OCI-LY1 (cell line): Measurements from ENCODE around the gene RGS10.

Experiments
- H2AFZ ChIP-seq: fragments of 200-600 bp; sonication (generic), shearing (Covaris generic); 2 replicates; pipeline ENCODE4 v1.6.0; 2014; ENCODE audit warnings: antibody characterized with exemption, mild to moderate bottlenecking, low read length
- H3F3A ChIP-seq: fragments of 200-600 bp; sonication (generic), shearing (Covaris generic); 2 replicates; pipeline ENCODE4 v1.6.0; 2014; ENCODE audit warnings: mild to moderate bottlenecking, antibody characterized with exemption, low read length, moderate library complexity; ENCODE audit not compliant: insufficient read depth
- H3K27ac ChIP-seq: fragments of 200-600 bp; sonication (generic); 2 replicates; pipeline ENCODE4 v1.5.1; 2014; ENCODE audit warnings: low read length, mixed run types, mild to moderate bottlenecking, low read depth; ENCODE audit not compliant: poor library complexity, severe bottlenecking
- H3K27me3 ChIP-seq: fragments of 200-600 bp; sonication (generic); 2 replicates; pipeline ENCODE4 v1.6.0; 2014; ENCODE audit warnings: antibody characterized with exemption, mild to moderate bottlenecking, low read length, moderate library complexity; ENCODE audit not compliant: insufficient read depth
- H3K36me3 ChIP-seq: fragments of 200-600 bp; sonication (generic); 2 replicates; pipeline ENCODE4 v1.6.1; 2014; ENCODE audit warnings: mild to moderate bottlenecking, antibody characterized with exemption, low read length, moderate library complexity, mixed read lengths; ENCODE audit not compliant: insufficient read depth
- H3K4me1 ChIP-seq: fragments of 200-600 bp; sonication (generic); 2 replicates; pipeline ENCODE4 v1.5.1; 2014; ENCODE audit warnings: mild to moderate bottlenecking, low read length, moderate library complexity; ENCODE audit not compliant: insufficient read depth, severe bottlenecking
- H3K4me2 ChIP-seq: fragments of 200-600 bp; sonication (generic), shearing (Covaris generic); 2 replicates; pipeline ENCODE4 v1.6.1; 2014; ENCODE audit warnings: low read length
- H3K4me3 ChIP-seq: fragments of 200-600 bp; sonication (generic); 2 replicates; pipeline ENCODE4 v1.5.1; 2014; ENCODE audit warnings: low read length, low read depth, mild to moderate bottlenecking, mixed read lengths; ENCODE audit not compliant: poor library complexity, severe bottlenecking
- H3K79me2 ChIP-seq: fragments of 200-600 bp; shearing (Covaris generic); 2 replicates; pipeline ENCODE4 v1.6.1; 2016; ENCODE audit warnings: mixed run types, low read length, mixed read lengths; ENCODE audit not compliant: insufficient read depth
- H3K9ac ChIP-seq: fragments of 200-600 bp; sonication (generic), shearing (Covaris generic); 2 replicates; pipeline ENCODE4 v1.6.1; 2014; ENCODE audit warnings: mild to moderate bottlenecking, low read length, mixed read lengths
- H3K9me2 ChIP-seq: fragments of 200-600 bp; sonication (generic), shearing (Covaris generic); 2 replicates; pipeline ENCODE4 v1.6.1; 2014; ENCODE audit warnings: low read depth, mild to moderate bottlenecking, low read length, mixed read lengths
- H3K9me3 ChIP-seq: fragments of 200-600 bp; shearing (Covaris generic); 2 replicates; pipeline ENCODE4 v1.6.1; 2014; ENCODE audit warnings: low read length, mixed read lengths
- H4K20me1 ChIP-seq: fragments of 200-600 bp; sonication (generic), shearing (Covaris generic); 2 replicates; pipeline ENCODE4 v1.6.0; 2016; ENCODE audit warnings: mild to moderate bottlenecking, low read length; ENCODE audit not compliant: insufficient read depth
- EZH2 ChIP-seq: fragments of 200-600 bp; sonication (generic), shearing (Covaris generic); IDR thresholded peaks from 2 replicates; pipeline ENCODE4 v1.8.0; 2017; ENCODE audit warnings: borderline replicate concordance, mixed run types, mild to moderate bottlenecking, antibody characterized with exemption, low read length, moderate library complexity, mixed read lengths
- TF ChIP-seq, protein P1 (sequence below): fragments of 200-600 bp; sonication (generic), shearing (Covaris generic); IDR thresholded peaks from 2 replicates; pipeline ENCODE4 v1.5.1; 2017; ENCODE audit warnings: mild to moderate bottlenecking, antibody characterized with exemption, low read length, moderate library complexity, mixed read lengths

RGS10 gene

DNA sequence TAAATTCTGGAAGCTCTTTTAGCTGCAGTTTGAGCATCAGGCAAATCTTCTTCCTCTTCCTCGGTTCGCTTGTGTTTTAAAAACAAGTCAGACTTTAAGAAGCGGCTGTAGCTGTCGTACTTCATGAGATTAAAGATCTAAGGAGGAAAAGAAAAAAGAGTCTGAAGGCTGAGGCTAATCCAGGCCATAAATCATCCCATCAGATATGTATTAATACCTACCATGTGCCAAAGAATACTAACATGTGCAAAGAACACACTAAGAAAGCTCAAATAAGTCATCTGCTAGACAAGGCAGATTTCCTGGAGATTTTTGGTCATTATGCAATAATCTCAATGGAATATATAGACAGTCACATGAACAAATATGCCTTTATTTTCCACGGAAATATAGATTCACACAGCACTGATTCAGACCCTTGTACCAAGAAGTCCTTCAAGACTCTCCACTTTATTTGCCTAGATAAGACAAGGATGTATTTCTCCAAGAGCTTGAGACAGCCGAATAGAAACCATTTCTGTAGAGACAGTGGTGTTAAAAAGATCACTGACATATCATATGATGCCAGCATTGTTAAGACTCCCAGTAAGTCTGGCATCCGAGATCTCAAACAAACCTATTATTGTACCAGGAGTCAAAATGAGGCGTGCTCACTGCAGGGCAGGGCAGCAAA is 42.3 kb downstream of the RGS10 start:
- TF ChIP-seq, protein P1, sequence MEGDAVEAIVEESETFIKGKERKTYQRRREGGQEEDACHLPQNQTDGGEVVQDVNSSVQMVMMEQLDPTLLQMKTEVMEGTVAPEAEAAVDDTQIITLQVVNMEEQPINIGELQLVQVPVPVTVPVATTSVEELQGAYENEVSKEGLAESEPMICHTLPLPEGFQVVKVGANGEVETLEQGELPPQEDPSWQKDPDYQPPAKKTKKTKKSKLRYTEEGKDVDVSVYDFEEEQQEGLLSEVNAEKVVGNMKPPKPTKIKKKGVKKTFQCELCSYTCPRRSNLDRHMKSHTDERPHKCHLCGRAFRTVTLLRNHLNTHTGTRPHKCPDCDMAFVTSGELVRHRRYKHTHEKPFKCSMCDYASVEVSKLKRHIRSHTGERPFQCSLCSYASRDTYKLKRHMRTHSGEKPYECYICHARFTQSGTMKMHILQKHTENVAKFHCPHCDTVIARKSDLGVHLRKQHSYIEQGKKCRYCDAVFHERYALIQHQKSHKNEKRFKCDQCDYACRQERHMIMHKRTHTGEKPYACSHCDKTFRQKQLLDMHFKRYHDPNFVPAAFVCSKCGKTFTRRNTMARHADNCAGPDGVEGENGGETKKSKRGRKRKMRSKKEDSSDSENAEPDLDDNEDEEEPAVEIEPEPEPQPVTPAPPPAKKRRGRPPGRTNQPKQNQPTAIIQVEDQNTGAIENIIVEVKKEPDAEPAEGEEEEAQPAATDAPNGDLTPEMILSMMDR: no peak
- TF ChIP-seq EZH2: no peak
- no peaks in the 10 kb centered on the region for H3K36me3 ChIP-seq
- H3K27ac ChIP-seq: no peak overlapping the region
- no peaks in the 10 kb centered on the region for H3K9me2 ChIP-seq
- no peaks in the 10 kb centered on the region for H3K79me2 ChIP-seq
- H3F3A ChIP-seq: no peaks in the 10 kb centered on the region
- no peaks in the 10 kb centered on the region for H3K9me3 ChIP-seq
- H3K4me1 ChIP-seq: peaks cover 10% of the 10 kb centered on the region
- no peaks in the 10 kb centered on the region for H4K20me1 ChIP-seq
- no peaks in the 10 kb centered on the region; the same call in 1 of the 2 replicates for H3K27me3 ChIP-seq
- H2AFZ ChIP-seq: no peak overlapping the region
- H3K9ac ChIP-seq: no peak overlapping the region
- no peak overlapping the region for H3K4me2 ChIP-seq
- H3K4me3 ChIP-seq: no peak overlapping the region

- Histone ChIP-seq H3K27me3 (no peaks in the 10 kb centered on the region; the same call in 1 of the 2 replicates), H3K4me3 (no peak overlapping the region), H2AFZ (no peak overlapping the region), H3K9me2 (no peaks in the 10 kb centered on the region), H3K4me1 (peaks cover 10% of the 10 kb centered on the region), H3F3A (no peaks in the 10 kb centered on the region), H3K79me2 (no peaks in the 10 kb centered on the region), H3K4me2 (no peak overlapping the region), H3K36me3 (no peaks in the 10 kb centered on the region), H3K9ac (no peak overlapping the region), H3K9me3 (no peaks in the 10 kb centered on the region), H3K27ac (no peak overlapping the region), H4K20me1 (no peaks in the 10 kb centered on the region)
- TF ChIP-seq, protein P1: no peak
- no peak for TF ChIP-seq EZH2
Observed at GRCh38 chr10:119499677-119500002, 42.9 kb downstream of the RGS10 start.

DNA sequence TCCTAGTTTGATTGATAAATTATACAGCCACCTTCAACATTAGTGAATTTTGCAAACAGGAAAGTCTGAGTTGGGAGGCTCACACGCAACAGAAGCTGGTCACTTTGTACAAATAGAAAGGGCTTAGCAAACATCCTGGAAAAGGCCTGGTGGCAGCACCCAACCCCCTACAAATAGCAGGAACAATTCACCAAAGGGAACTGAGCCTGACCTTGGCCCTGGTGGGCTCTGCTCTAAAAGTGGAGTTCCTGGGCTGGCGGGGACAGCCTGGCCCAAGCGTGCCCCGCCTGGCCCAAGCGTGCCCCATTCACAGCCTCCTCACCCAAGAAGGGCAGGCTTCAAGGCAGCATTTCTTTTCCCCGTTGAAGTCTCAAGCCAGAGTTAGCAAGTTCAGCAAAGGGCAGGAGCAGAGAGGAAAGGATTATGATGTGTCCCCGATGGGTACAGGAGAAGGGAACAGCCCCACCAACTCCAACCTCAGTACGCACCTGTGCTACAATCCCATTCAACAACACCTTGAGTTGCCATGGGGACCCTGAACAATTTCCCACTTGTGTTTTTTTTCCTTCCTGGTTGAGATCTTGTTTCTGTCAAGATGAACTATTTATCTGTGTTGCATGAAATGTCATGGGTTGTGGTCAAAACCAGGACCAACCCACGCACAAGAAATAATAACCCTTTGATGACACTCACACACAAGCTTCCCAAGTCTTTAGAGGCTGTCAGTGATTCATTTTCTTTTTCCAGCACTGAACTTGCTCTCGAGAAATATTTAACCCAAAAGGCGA is 43.4 kb downstream of the RGS10 start:
- TF ChIP-seq, protein P1: no peak
- TF ChIP-seq EZH2: no peak
- Histone ChIP-seq H3K4me1 (peaks cover 10% of the 10 kb centered on the region), H3K27me3 (no peaks in the 10 kb centered on the region; the same call in 1 of the 2 replicates), H3K9me2 (no peaks in the 10 kb centered on the region), H3K9me3 (no peaks in the 10 kb centered on the region), H3K4me3 (no peak overlapping the region), H2AFZ (no peak overlapping the region), H3K27ac (no peak overlapping the region), H3K79me2 (no peaks in the 10 kb centered on the region), H3K9ac (no peak overlapping the region), H3F3A (no peaks in the 10 kb centered on the region), H3K36me3 (no peaks in the 10 kb centered on the region), H3K4me2 (no peak overlapping the region), H4K20me1 (no peaks in the 10 kb centered on the region)
